Ishikawa (cell line): ENCODE results near the gene FAM149A.

Source experiments
- CEBPB ChIP-seq: IDR thresholded peaks from 2 replicates; pipeline ENCODE4 v1.6.1; 2012
- EGR1 ChIP-seq: IDR thresholded peaks from 2 replicates; pipeline ENCODE4 v1.6.1; 2012
- EP300 ChIP-seq: IDR thresholded peaks from 2 replicates; pipeline ENCODE4 v1.6.1; 2012; ENCODE audit warnings: borderline replicate concordance
- FOXM1 ChIP-seq: IDR thresholded peaks from 2 replicates; pipeline ENCODE4 v1.6.1; 2012; ENCODE audit warnings: low read depth, borderline replicate concordance
- MAX ChIP-seq: IDR thresholded peaks from 2 replicates; pipeline ENCODE4 v1.6.1; 2012
- NFIC ChIP-seq: IDR thresholded peaks from 2 replicates; pipeline ENCODE4 v1.6.1; 2012
- REST ChIP-seq: IDR thresholded peaks from 2 replicates; pipeline ENCODE4 v1.6.1; 2012; ENCODE audit warnings: low read depth, mild to moderate bottlenecking
- TAF1 ChIP-seq: IDR thresholded peaks from 2 replicates; pipeline ENCODE4 v1.6.1; 2012; ENCODE audit warnings: low read depth, mild to moderate bottlenecking
- TCF12 ChIP-seq: IDR thresholded peaks from 2 replicates; pipeline ENCODE4 v1.6.1; 2012; ENCODE audit warnings: low read depth
- TEAD4 ChIP-seq: IDR thresholded peaks from 2 replicates; pipeline ENCODE4 v1.6.1; 2012
- USF1 ChIP-seq: IDR thresholded peaks from 2 replicates; pipeline ENCODE4 v1.6.1; 2012

- no peak for TF ChIP-seq MAX
- TF ChIP-seq USF1, result no peak
- no peak for TF ChIP-seq TCF12
- no peak for TF ChIP-seq EP300
- TF ChIP-seq TAF1, result no peak
- TF ChIP-seq NFIC, result no peak
- no peak for TF ChIP-seq REST
- no peak for TF ChIP-seq CEBPB
- TF ChIP-seq TEAD4, result no peak
- no peak for TF ChIP-seq FOXM1
- no peak for TF ChIP-seq EGR1
Observed at GRCh38 chr4:186092296-186092695, 12.2 kb upstream of the FAM149A start.
